Measurements from ENCODE around the gene CTNNBL1. TPM values are rescaled to one million over a fixed set of nuclear protein-coding genes. Genes with fewer than 3 reads are reported as not detected.

Gene CTNNBL1
- total and polyA plus RNA-seq, 2 experiments from 2014 or later: 36.3 to 68.7 TPM

DNA sequence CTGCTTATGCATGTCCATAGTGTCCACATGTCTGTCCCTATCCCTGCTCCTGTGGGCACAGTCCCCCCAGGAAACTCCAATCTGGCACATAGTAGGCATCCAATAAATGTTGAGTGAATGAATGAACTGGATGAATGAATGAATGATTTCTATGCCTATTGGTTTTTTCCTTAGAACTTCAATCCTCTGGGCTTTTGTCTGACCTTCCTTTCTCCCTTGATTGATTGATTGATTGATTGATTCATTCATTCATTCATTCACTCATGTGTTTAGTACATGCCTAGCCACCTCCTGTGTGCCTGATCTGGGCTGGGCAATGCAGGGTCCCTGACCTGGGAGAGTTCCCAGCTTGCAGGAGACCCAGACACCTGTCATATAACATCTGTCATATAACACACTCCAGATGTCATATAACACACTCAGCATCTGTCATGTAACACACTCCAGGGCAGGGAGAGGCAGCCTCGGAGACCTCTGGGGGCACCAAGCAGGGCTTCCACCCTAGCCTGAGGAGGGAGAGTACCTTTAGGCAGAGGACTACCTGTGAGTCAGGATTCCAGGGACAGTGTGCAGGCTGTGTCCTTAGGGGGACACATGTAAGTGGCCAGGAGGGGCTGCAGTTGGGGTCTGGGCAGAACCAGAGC lies 227.0 kb downstream of the CTNNBL1 start (continued):
- TF ChIP-seq, protein P1, sequence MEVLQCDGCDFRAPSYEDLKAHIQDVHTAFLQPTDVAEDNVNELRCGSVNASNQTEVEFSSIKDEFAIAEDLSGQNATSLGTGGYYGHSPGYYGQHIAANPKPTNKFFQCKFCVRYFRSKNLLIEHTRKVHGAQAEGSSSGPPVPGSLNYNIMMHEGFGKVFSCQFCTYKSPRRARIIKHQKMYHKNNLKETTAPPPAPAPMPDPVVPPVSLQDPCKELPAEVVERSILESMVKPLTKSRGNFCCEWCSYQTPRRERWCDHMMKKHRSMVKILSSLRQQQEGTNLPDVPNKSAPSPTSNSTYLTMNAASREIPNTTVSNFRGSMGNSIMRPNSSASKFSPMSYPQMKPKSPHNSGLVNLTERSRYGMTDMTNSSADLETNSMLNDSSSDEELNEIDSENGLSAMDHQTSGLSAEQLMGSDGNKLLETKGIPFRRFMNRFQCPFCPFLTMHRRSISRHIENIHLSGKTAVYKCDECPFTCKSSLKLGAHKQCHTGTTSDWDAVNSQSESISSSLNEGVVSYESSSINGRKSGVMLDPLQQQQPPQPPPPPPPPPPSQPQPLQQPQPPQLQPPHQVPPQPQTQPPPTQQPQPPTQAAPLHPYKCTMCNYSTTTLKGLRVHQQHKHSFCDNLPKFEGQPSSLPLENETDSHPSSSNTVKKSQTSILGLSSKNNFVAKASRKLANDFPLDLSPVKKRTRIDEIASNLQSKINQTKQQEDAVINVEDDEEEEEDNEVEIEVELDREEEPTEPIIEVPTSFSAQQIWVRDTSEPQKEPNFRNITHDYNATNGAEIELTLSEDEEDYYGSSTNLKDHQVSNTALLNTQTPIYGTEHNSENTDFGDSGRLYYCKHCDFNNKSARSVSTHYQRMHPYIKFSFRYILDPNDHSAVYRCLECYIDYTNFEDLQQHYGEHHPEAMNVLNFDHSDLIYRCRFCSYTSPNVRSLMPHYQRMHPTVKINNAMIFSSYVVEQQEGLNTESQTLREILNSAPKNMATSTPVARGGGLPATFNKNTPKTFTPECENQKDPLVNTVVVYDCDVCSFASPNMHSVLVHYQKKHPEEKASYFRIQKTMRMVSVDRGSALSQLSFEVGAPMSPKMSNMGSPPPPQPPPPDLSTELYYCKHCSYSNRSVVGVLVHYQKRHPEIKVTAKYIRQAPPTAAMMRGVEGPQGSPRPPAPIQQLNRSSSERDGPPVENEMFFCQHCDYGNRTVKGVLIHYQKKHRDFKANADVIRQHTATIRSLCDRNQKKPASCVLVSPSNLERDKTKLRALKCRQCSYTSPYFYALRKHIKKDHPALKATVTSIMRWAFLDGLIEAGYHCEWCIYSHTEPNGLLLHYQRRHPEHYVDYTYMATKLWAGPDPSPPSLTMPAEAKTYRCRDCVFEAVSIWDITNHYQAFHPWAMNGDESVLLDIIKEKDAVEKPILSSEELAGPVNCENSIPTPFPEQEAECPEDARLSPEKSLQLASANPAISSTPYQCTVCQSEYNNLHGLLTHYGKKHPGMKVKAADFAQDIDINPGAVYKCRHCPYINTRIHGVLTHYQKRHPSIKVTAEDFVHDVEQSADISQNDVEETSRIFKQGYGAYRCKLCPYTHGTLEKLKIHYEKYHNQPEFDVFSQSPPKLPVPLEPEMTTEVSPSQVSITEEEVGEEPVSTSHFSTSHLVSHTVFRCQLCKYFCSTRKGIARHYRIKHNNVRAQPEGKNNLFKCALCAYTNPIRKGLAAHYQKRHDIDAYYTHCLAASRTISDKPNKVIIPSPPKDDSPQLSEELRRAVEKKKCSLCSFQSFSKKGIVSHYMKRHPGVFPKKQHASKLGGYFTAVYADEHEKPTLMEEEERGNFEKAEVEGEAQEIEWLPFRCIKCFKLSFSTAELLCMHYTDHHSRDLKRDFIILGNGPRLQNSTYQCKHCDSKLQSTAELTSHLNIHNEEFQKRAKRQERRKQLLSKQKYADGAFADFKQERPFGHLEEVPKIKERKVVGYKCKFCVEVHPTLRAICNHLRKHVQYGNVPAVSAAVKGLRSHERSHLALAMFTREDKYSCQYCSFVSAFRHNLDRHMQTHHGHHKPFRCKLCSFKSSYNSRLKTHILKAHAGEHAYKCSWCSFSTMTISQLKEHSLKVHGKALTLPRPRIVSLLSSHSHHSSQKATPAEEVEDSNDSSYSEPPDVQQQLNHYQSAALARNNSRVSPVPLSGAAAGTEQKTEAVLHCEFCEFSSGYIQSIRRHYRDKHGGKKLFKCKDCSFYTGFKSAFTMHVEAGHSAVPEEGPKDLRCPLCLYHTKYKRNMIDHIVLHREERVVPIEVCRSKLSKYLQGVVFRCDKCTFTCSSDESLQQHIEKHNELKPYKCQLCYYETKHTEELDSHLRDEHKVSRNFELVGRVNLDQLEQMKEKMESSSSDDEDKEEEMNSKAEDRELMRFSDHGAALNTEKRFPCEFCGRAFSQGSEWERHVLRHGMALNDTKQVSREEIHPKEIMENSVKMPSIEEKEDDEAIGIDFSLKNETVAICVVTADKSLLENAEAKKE (CRISPR knock-in tag; IDR thresholded peaks at IDR 0.05): no peak
- TF ChIP-seq, protein P2, sequence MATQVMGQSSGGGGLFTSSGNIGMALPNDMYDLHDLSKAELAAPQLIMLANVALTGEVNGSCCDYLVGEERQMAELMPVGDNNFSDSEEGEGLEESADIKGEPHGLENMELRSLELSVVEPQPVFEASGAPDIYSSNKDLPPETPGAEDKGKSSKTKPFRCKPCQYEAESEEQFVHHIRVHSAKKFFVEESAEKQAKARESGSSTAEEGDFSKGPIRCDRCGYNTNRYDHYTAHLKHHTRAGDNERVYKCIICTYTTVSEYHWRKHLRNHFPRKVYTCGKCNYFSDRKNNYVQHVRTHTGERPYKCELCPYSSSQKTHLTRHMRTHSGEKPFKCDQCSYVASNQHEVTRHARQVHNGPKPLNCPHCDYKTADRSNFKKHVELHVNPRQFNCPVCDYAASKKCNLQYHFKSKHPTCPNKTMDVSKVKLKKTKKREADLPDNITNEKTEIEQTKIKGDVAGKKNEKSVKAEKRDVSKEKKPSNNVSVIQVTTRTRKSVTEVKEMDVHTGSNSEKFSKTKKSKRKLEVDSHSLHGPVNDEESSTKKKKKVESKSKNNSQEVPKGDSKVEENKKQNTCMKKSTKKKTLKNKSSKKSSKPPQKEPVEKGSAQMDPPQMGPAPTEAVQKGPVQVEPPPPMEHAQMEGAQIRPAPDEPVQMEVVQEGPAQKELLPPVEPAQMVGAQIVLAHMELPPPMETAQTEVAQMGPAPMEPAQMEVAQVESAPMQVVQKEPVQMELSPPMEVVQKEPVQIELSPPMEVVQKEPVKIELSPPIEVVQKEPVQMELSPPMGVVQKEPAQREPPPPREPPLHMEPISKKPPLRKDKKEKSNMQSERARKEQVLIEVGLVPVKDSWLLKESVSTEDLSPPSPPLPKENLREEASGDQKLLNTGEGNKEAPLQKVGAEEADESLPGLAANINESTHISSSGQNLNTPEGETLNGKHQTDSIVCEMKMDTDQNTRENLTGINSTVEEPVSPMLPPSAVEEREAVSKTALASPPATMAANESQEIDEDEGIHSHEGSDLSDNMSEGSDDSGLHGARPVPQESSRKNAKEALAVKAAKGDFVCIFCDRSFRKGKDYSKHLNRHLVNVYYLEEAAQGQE (IDR thresholded peaks at IDR 0.05; ENCODE audit: unreplicated experiment): no peak
- TF ChIP-seq, protein P3, sequence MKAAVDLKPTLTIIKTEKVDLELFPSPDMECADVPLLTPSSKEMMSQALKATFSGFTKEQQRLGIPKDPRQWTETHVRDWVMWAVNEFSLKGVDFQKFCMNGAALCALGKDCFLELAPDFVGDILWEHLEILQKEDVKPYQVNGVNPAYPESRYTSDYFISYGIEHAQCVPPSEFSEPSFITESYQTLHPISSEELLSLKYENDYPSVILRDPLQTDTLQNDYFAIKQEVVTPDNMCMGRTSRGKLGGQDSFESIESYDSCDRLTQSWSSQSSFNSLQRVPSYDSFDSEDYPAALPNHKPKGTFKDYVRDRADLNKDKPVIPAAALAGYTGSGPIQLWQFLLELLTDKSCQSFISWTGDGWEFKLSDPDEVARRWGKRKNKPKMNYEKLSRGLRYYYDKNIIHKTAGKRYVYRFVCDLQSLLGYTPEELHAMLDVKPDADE (IDR thresholded peaks at IDR 0.05): no peak
- TF ChIP-seq POLR2AphosphoS5 (IDR thresholded peaks at IDR 0.05; ENCODE audit: low read depth): no peak

Measured in GM23338 (cell line).